Stimulated activated CD8-positive, alpha-beta memory T cell treated with anti-CD3 and anti-CD28 coated beads, Interleukin-15, amount 100 ng/mL, for 24 hours (primary cell): ENCODE results near the gene STX19.
"Not testable (repeated sequence)": the region's sequence is repeated elsewhere in the genome, so short reads cannot be mapped to it uniquely, and the experiment has no call there.

Source experiments
- DNase-seq: peaks from one replicate; pipeline ENCODE4 v3.0.0-alpha.2; 2020; ENCODE audit warnings: low read depth

Gene STX19

DNA sequence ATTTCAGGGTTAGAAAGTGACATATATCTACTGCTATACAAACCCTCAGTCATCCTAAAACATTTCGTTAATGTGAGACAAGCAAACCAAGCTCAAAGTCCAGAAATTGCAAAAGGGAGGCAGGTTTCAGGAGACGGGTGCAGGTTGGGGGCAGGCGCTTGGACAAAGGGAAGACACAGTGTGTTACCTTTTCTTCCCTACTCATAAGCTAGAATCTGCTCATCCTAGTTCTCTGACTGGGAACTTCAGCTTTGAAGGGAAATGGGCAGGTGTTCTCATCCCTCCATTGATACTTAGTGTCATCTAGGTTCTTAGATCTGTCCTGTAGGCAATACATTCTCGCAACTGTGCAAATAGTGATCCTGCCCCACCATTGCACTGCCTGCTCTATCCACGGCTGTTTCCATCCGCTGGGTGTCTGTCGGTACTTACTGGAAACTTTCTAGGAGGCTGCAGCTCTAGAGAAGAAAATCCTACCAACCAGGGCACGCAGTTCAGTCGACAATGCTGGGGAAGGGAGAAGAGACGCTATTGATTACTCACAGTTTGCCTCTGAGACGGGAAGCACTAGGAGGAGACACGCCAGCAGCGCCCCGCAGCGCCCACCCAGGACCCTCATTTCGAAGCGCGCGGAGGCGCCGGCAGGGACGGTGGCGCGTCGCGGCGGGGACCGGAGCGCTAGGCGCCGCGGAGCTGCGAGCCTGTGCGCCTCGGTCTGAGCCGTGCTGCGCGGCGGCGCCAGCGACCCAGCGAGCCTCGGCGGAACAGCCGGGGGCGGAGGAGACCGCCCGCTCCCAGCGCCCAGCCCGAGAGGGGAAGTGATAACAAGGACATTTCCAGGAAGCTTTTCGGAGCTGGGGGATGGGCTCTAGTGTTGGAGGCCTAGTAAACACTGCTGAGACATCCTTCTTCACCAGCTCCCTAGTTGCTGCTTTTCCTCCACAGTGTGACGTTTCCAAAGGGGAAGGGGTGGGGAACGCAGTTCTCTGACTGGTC lies 55.0 kb downstream of the STX19 start, which contains the start of gene PROS1:
Gene PROS1 (minus strand): TSS at position 766 of the 996 bp plus-strand sequence. CDS start 147 bp downstream, at position 619.
- peak; percentile 16 for DNase-seq

DNA sequence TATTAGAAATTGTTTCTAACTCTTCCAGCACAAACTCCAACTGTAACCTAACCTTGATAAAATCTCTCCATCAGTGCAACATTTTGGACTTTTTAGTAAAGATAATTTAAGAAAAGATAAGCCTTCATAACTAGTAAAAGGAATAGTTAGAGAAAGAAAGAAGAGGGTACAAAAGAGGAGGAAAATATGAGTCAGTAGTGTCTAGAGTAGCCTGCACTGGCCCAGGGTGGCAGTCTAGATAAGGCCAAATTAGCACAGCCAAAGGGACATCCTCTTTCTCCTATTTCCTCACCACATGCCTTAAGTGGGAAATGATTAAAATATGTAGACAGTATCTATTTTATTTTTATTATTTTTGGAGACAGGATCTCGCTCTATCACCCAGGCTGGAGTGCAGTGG lies 58.4 kb downstream of the STX19 start:
- DNase-seq = no peak

DNA sequence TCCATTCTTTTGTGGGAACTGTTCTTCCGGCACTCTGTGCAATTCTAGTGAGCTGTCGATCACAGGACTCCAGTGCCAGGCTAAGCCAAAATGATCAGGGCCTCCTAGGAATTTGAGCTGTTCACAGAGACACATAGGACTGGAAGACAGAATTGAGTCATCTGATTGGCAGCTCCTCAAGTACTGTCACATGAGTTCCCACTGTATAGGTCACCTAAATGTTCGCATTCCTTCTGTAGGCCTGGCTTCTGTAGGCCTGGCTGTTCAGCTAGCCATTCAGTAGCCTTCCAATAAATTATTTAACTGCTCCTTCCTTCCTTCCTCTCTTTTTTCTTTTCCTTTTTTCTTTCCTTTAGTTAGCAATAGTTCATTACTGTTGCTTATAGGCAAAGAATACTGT lies 59.0 kb downstream of the STX19 start:
- no peak for DNase-seq

DNA sequence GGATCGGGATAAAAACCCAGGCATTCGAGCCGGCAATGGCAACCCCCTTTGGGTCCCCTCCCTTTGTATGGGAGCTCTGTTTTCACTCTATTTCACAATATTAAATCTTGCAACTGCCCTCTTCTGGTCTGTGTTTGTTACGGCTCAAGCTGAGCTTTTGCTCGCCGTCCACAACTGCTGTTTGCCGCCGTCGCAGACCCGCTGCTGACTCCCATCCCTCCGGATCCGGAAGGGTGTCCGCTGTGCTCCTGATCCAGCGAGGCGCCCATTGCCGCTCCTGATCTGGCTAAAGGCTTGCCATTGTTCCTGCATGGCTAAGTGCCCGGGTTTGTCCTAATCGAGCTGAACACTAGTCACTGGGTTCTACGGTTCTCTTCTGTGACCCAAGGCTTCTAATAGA lies 63.3 kb downstream of the STX19 start:
- DNase-seq = not testable (repeated sequence)
